NB4 (cell line): ENCODE measurements around the gene KISS1R.
"Not testable (repeated sequence)": the region's sequence is repeated elsewhere in the genome, so short reads cannot be mapped to it uniquely, and the experiment has no call there.

Experiments
- MAX ChIP-seq: IDR thresholded peaks from 2 replicates; pipeline ENCODE4 v1.6.1; 2011; ENCODE audit warnings: low read depth, low read length
- MYC ChIP-seq: IDR thresholded peaks from 2 replicates; pipeline ENCODE4 v1.6.1; 2011; ENCODE audit warnings: low read depth, low read length
- POLR2A ChIP-seq: IDR thresholded peaks from 2 replicates; pipeline ENCODE4 v1.6.1; 2011; ENCODE audit warnings: mild to moderate bottlenecking; ENCODE audit not compliant: insufficient read length; ENCODE audit errors: extremely low read depth
- TF ChIP-seq, protein P1 (sequence below): IDR thresholded peaks from one replicate; pipeline ENCODE4 v1.5.1; 2012; ENCODE audit warnings: low read depth, low read length

GRCh38 chr19:891421-892200 is 25.5 kb upstream of the KISS1R start:
- not testable (repeated sequence) for TF ChIP-seq MYC, MAX, POLR2A
- TF ChIP-seq, protein P1, sequence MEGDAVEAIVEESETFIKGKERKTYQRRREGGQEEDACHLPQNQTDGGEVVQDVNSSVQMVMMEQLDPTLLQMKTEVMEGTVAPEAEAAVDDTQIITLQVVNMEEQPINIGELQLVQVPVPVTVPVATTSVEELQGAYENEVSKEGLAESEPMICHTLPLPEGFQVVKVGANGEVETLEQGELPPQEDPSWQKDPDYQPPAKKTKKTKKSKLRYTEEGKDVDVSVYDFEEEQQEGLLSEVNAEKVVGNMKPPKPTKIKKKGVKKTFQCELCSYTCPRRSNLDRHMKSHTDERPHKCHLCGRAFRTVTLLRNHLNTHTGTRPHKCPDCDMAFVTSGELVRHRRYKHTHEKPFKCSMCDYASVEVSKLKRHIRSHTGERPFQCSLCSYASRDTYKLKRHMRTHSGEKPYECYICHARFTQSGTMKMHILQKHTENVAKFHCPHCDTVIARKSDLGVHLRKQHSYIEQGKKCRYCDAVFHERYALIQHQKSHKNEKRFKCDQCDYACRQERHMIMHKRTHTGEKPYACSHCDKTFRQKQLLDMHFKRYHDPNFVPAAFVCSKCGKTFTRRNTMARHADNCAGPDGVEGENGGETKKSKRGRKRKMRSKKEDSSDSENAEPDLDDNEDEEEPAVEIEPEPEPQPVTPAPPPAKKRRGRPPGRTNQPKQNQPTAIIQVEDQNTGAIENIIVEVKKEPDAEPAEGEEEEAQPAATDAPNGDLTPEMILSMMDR, result not testable (repeated sequence)
